Skeletal muscle tissue (tissue), 4 donors: ENCODE data around the gene MYBBP1A. TPM values are rescaled to one million over a fixed set of nuclear protein-coding genes. Genes with fewer than 3 reads are reported as not detected.

Experiments
- H3K27ac ChIP-seq: one replicate; pipeline ENCODE4 v1.7.0; 2013; ENCODE audit warnings: mild to moderate bottlenecking, low read depth, low read length, inconsistent platforms
- H3K27me3 ChIP-seq, 3 donors: one replicate each; pipeline ENCODE4 v1.7.0; 2013; ENCODE audit warnings: low read length in 3 of 3; ENCODE audit not compliant: control insufficient read depth in 3 of 3, insufficient read depth in 3 of 3
- H3K36me3 ChIP-seq, 3 donors: one replicate each; pipeline ENCODE4 v1.7.0; 2013; ENCODE audit warnings: low read length in 3 of 3; ENCODE audit not compliant: control insufficient read depth in 3 of 3, insufficient read depth in 3 of 3
- H3K4me1 ChIP-seq, 3 donors: one replicate each; pipeline ENCODE4 v1.7.0; 2013; ENCODE audit warnings: low read length in 3 of 3, mild to moderate bottlenecking in 3 of 3; ENCODE audit not compliant: control insufficient read depth in 3 of 3, insufficient read depth in 3 of 3
- H3K4me3 ChIP-seq, 3 donors: one replicate each; pipeline ENCODE4 v1.7.0; 2013; ENCODE audit warnings: low read length in 3 of 3
- H3K9ac ChIP-seq, 3 donors: one replicate each; pipeline ENCODE4 v1.7.0; 2013; ENCODE audit warnings: low read length in 3 of 3, mild to moderate bottlenecking in 3 of 3, moderate library complexity in 2 of 3, low read depth in 1 of 3
- H3K9me3 ChIP-seq, 3 donors: one replicate each; pipeline ENCODE4 v1.7.0; 2013; ENCODE audit warnings: low read length in 3 of 3; ENCODE audit not compliant: control insufficient read depth in 3 of 3
- total RNA-seq: library from RNA; depleted of rRNA; stranded (reverse); fragments of >200 nt; gene quantifications from one replicate; pipeline ENCODE4 v1.2.3, GENCODE V29; 2014
- donor health status: Osteomylitis.

MYBBP1A gene
- total RNA-seq, 1 donor from 2014 or later: 30.3 TPM

GRCh38 chr17:4551796-4552525 lies 3.2 kb downstream of the MYBBP1A start:
- Histone ChIP-seq H3K4me3 (no peak overlapping the region), H3K27ac (no peak overlapping the region), H3K36me3 (peaks cover 52 to 60% (median 55%) of the 10 kb centered on the region in 3 donors), H3K27me3 (no peaks in the 10 kb centered on the region), H3K4me1 (peaks cover 21 to 23% (median 21%) of the 10 kb centered on the region in 3 donors), H3K9me3 (no peaks in the 10 kb centered on the region), H3K9ac (no peak overlapping the region)

GRCh38 chr17:4551141-4551540 lies 4.0 kb downstream of the MYBBP1A start:
- Histone ChIP-seq H3K36me3 (peaks cover 58 to 67% (median 59%) of the 10 kb centered on the region in 3 donors), H3K27ac (no peak overlapping the region), H3K9me3 (no peaks in the 10 kb centered on the region), H3K4me1 (peaks cover 20 to 21% (median 21%) of the 10 kb centered on the region in 3 donors), H3K9ac (no peak overlapping the region), H3K27me3 (no peaks in the 10 kb centered on the region), H3K4me3 (no peak overlapping the region)

- Histone ChIP-seq H3K9ac (no peak overlapping the region), H3K9me3 (no peaks in the 10 kb centered on the region), H3K4me3 (no peak overlapping the region), H3K27me3 (no peaks in the 10 kb centered on the region), H3K27ac (no peak overlapping the region), H3K4me1 (peaks cover 14 to 17% (median 16%) of the 10 kb centered on the region in 3 donors), H3K36me3 (peaks cover 58 to 70% (median 60%) of the 10 kb centered on the region in 3 donors)
Measured at GRCh38 chr17:4550534-4551039, 4.6 kb downstream of the MYBBP1A start.

- no peaks in the 10 kb centered on the region for H3K9me3 ChIP-seq
- no peak overlapping the region for H3K4me3 ChIP-seq
- no peak overlapping the region for H3K27ac ChIP-seq
- H3K36me3 ChIP-seq: peaks cover 58 to 70% (median 64%) of the 10 kb centered on the region in 3 donors
- H3K9ac ChIP-seq: no peak overlapping the region
- H3K27me3 ChIP-seq: no peaks in the 10 kb centered on the region
- peaks cover 13 to 20% (median 13%) of the 10 kb centered on the region in 3 donors for H3K4me1 ChIP-seq
Measured at GRCh38 chr17:4549781-4550533, 5.2 kb downstream of the MYBBP1A start.

- Histone ChIP-seq H3K9ac (no peak overlapping the region), H3K27ac (no peak overlapping the region), H3K4me3 (no peak overlapping the region), H3K9me3 (no peaks in the 10 kb centered on the region), H3K4me1 (peaks cover 2 to 10% (median 3%) of the 10 kb centered on the region in 3 donors), H3K36me3 (peaks cover 63 to 73% (median 69%) of the 10 kb centered on the region in 3 donors), H3K27me3 (no peaks in the 10 kb centered on the region)
Measured at GRCh38 chr17:4548721-4549531, 6.3 kb downstream of the MYBBP1A start.

GRCh38 chr17:4548061-4548461 lies 7.1 kb downstream of the MYBBP1A start:
- Histone ChIP-seq H3K36me3 (peaks cover 65 to 74% (median 71%) of the 10 kb centered on the region in 3 donors), H3K4me3 (no peak overlapping the region), H3K27ac (no peak overlapping the region)

GRCh38 chr17:4547118-4547906 lies 7.9 kb downstream of the MYBBP1A start:
- no peak overlapping the region for H3K4me3 ChIP-seq
- no peak overlapping the region for H3K9ac ChIP-seq
- no peaks in the 10 kb centered on the region for H3K27me3 ChIP-seq
- H3K27ac ChIP-seq: no peak overlapping the region
- no peaks in the 10 kb centered on the region for H3K9me3 ChIP-seq
- H3K4me1 ChIP-seq: peaks cover under 1 to 10% (median 2%) of the 10 kb centered on the region in 3 donors
- H3K36me3 ChIP-seq: peaks cover 70 to 75% (median 74%) of the 10 kb centered on the region in 3 donors

More at GRCh38 chr17:4548061-4548461, 7.1 kb downstream of the MYBBP1A start:
- peaks cover 0 to 7% (median 2%) of the 10 kb centered on the region in 3 donors for H3K4me1 ChIP-seq
- H3K27me3 ChIP-seq: no peaks in the 10 kb centered on the region
- no peak overlapping the region for H3K9ac ChIP-seq
- H3K9me3 ChIP-seq: no peaks in the 10 kb centered on the region

GRCh38 chr17:4545217-4545951 lies 9.8 kb downstream of the MYBBP1A start:
- no peak overlapping the region for H3K9ac ChIP-seq
- H3K27me3 ChIP-seq: no peaks in the 10 kb centered on the region
- H3K9me3 ChIP-seq: no peaks in the 10 kb centered on the region
- H3K4me3 ChIP-seq: no peak overlapping the region
- peak overlapping the region; percentile 78 for H3K27ac ChIP-seq
- H3K36me3 ChIP-seq: peaks cover 59 to 69% (median 66%) of the 10 kb centered on the region in 3 donors
- peaks cover 14 to 26% (median 16%) of the 10 kb centered on the region in 3 donors for H3K4me1 ChIP-seq
